ENCODE data around the gene SPOCK3.
"Not testable (repeated sequence)": the region's sequence is repeated elsewhere in the genome, so short reads cannot be mapped to it uniquely, and the experiment has no call there.

SPOCK3 gene

DNA sequence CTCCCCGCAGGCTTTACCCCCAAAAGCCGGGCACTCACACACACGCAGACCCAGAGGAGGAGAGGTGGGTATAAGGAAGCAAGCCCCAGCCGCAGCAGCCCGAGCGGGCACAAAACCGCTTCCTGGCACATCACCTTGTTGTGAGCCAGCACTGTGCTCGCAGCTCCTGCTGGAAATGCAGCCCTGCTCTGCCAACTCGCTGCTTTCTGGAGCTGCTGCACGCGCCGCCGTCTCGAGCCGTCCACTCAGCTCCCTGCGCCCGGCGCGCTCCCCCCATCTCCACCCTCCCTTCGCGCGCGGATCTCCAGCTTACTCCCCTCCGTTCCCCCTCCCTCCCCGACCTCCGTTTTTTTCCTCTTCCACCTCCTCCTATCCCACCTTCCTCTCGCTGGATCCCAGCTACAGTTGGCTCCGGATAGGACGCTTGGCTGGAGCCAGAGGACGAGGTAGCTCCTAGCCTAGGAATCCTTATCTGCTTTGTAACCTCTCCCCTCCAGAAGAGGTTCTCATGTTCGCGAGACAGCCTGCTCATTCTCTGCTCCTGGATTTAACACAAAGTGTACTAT, at the start of gene SPOCK3:
TSS of gene SPOCK3 (minus strand) at position 179 of the 566 bp plus-strand sequence.
- H3K4me3 ChIP-seq (replicated peaks; ENCODE audit: low read depth, low read length), result peak within 1 kb of the TSS; percentile 70
- TF ChIP-seq, protein P1, sequence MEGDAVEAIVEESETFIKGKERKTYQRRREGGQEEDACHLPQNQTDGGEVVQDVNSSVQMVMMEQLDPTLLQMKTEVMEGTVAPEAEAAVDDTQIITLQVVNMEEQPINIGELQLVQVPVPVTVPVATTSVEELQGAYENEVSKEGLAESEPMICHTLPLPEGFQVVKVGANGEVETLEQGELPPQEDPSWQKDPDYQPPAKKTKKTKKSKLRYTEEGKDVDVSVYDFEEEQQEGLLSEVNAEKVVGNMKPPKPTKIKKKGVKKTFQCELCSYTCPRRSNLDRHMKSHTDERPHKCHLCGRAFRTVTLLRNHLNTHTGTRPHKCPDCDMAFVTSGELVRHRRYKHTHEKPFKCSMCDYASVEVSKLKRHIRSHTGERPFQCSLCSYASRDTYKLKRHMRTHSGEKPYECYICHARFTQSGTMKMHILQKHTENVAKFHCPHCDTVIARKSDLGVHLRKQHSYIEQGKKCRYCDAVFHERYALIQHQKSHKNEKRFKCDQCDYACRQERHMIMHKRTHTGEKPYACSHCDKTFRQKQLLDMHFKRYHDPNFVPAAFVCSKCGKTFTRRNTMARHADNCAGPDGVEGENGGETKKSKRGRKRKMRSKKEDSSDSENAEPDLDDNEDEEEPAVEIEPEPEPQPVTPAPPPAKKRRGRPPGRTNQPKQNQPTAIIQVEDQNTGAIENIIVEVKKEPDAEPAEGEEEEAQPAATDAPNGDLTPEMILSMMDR (IDR thresholded peaks at IDR 0.05; ENCODE audit: low read length, missing control alignments), result no peak

DNA sequence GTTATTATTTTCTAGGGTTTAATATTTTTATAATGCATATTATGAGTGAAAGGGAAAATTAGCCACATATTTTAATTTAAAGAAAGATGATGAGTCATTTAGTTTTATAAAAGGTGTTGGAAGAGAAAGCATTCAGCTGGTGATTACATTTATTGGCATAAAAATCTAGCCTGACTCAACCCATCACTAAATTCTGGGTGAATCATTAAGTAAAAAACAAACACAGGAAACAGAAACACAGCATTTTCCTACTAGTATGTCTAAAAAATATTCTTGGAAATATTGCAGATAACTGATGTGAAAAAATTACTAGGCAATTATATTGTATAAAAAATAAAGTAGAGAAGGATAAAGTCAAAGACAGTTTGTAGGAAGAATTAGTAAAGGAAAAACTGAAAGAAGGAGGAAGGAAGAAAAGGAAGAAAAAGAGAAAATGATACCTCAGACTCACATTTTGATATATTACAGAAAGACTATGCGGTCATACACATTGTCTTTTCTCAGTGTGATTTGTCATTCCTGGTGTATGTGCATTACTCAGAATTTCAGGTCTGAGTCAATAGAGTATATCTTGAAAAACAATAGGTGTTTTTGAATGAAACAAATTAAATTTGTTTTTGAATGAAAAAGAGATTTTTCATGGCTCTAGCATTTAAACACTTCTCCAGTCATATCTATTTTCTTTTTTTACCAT, 48.0 kb upstream of the SPOCK3 start:
- TF ChIP-seq, protein P1 (IDR thresholded peaks at IDR 0.05; ENCODE audit: low read length, missing control alignments), result no peak
- peak overlapping the region; percentile 1 for H3K4me3 ChIP-seq (replicated peaks; ENCODE audit: low read depth, low read length)

More for the DNA sequence above, at the start of gene SPOCK3:
- peak; percentile 48 for DNase-seq (ENCODE audit: low read depth)

GRCh38 chr4:167281545-167281944, 47.3 kb upstream of the SPOCK3 start:
- not testable (repeated sequence) for H3K4me3 ChIP-seq (replicated peaks; ENCODE audit: low read depth, low read length); DNase-seq (ENCODE audit: low read depth)

More for the DNA sequence above, 48.0 kb upstream of the SPOCK3 start:
- peak; percentile 46 for DNase-seq (ENCODE audit: low read depth)

- H3K4me3 ChIP-seq (replicated peaks; ENCODE audit: low read depth, low read length), result no peak overlapping the region
- DNase-seq (ENCODE audit: low read depth), result no peak
- TF ChIP-seq, protein P1 (IDR thresholded peaks at IDR 0.05; ENCODE audit: low read length, missing control alignments), result no peak
Observed at GRCh38 chr4:167274351-167274750, 40.1 kb upstream of the SPOCK3 start.

- TF ChIP-seq, protein P1 (IDR thresholded peaks at IDR 0.05; ENCODE audit: low read length, missing control alignments), result no peak
- no peak overlapping the region for H3K4me3 ChIP-seq (replicated peaks; ENCODE audit: low read depth, low read length)
- DNase-seq (ENCODE audit: low read depth), result no peak
Observed at GRCh38 chr4:167265231-167265630, 30.9 kb upstream of the SPOCK3 start.

DNA sequence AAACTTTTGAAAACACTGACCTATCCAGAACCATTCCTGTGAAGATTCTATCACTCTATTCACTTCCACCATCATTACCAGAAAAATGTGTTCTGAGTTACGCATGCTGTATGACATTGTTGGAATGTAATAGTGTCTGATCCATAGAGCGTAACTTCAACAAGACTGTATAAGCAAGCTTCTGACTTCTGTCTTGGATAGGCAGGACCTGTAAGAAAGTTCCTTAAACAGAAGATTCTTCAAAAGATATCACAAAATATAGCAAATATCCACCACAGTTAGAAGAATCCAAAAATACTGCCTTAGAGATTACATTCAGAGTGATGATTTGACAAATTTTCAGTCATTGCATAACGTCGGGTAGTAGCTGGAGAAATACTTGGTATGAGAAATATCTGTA, 14.0 kb upstream of the SPOCK3 start:
- no peak for DNase-seq (ENCODE audit: low read depth)
- no peak overlapping the region for H3K4me3 ChIP-seq (replicated peaks; ENCODE audit: low read depth, low read length)
- TF ChIP-seq, protein P1 (IDR thresholded peaks at IDR 0.05; ENCODE audit: low read length, missing control alignments), result no peak

DNA sequence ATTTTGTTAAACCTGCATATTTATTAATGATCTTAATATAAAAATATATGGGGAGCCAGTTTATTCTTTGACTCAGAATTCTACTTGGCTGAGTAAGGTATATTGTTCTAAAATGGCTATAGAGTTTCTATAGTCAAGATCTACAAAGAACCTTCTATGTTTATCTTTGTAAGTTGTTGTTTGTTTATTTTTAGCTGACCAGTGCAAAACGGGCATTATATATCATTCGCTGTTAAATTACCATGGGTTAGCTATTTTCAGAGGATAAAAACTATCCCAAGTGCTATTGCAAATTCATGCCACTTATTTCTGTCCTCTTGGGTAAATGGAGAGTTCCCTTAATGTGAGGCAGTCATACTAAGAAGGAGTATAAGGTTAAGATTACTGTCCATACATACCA, 5.3 kb upstream of the SPOCK3 start:
- no peak for DNase-seq (ENCODE audit: low read depth)
- TF ChIP-seq, protein P1 (IDR thresholded peaks at IDR 0.05; ENCODE audit: low read length, missing control alignments), result no peak

More for the DNA sequence above, 5.3 kb upstream of the SPOCK3 start:
- H3K4me3 ChIP-seq (replicated peaks; ENCODE audit: low read depth, low read length), result no peak overlapping the region
